Umbilical cord (tissue), 2 donors: ENCODE results near the gene SEC14L5. TPM values are rescaled to one million over a fixed set of nuclear protein-coding genes. Genes with fewer than 3 reads are reported as not detected.
"Not testable (repeated sequence)": the region's sequence is repeated elsewhere in the genome, so short reads cannot be mapped to it uniquely, and the experiment has no call there.

ENCODE experiments used
- DNase-seq: peaks from one replicate; pipeline ENCODE4 v3.0.0-alpha.2; 2015; ENCODE audit warnings: low spot score
- total RNA-seq: library from RNA; depleted of rRNA; stranded (reverse); fragments of >200 nt; gene quantifications from one replicate; pipeline ENCODE4 v1.2.3, GENCODE V29; 2014; ENCODE audit warnings: low replicate concordance; ENCODE audit not compliant: insufficient read depth

The SEC14L5 gene
- total RNA-seq, 1 donor from 2014 or later = 0.72 TPM

DNA sequence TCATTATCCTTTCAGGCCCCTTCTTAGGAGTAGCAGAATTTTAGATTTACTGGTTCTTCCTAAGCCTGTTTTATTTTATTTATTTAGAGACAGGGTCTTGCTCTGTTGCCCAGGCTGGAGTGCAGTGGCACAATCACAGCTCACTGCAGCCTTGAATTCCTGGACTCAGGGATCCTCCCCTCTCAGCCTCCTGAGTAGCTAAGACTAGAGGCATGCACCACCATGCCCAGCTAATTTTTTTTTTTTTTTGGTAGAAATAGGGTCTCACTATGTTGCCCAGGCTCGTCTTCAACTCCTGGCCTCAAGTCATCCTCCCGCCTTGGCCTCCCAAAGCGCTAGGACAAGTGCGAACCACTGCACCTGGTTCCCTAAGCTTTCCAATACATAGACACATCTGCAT, 28.5 kb upstream of the SEC14L5 start:
- not testable (repeated sequence) for DNase-seq

GRCh38 chr16:4931381-4931780, 26.7 kb upstream of the SEC14L5 start:
- DNase-seq = no peak

- DNase-seq = no peak
These were observed 24.7 kb upstream of the SEC14L5 start for GRCh38 chr16:4933433-4933832.

GRCh38 chr16:4933871-4934395, 24.2 kb upstream of the SEC14L5 start:
- DNase-seq = no peak

DNA sequence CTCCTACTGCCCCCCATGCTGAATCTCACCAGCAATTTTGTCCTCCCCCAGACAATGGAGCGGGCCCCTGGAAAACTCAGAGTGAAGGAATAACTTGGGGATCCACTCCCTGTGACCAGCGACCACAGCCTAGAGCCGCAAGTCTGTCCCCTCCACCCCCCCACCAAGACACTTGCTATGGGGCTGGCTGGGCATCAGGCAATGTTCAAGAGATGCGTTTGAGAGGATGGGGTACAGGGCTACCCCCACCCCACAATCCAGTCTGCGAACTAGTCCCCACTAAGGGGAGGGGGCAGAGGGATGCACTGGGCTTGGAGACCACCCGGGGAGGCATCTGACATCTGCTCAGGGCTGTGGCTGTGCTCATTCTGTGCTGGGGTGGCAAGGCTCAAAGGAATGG, 23.5 kb upstream of the SEC14L5 start:
- DNase-seq = no peak

DNA sequence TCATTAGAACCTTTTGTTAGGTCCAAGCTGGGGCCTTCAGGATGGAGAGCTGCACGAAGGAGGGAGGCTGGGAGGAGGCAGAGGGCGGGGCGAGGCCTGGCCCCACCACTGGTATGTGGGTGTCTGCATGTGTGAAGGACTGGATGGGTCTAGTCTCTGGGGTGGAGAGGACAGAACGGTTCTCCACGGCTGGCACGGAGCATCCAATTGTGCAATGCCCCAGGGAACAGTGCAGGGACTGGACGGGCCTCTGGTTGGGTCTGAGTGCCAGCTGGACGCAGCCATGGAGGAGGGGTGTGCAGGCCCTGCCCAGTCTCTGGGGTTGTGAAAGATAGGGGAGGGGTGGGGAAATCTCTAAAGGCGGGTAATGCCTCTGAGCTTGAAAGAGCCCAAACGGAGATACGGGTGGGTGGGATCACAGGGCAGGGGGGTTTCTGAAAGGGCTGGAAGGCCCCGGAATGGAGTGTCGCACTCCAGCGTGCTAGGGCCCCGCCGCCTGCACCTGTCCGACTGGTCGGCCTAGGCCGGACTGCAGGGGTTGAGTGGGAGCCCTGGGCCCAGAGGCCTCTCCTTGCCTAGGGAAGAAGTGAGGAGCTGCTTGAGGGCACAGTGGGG, 22.8 kb upstream of the SEC14L5 start:
- peak; percentile 82 for DNase-seq

DNA sequence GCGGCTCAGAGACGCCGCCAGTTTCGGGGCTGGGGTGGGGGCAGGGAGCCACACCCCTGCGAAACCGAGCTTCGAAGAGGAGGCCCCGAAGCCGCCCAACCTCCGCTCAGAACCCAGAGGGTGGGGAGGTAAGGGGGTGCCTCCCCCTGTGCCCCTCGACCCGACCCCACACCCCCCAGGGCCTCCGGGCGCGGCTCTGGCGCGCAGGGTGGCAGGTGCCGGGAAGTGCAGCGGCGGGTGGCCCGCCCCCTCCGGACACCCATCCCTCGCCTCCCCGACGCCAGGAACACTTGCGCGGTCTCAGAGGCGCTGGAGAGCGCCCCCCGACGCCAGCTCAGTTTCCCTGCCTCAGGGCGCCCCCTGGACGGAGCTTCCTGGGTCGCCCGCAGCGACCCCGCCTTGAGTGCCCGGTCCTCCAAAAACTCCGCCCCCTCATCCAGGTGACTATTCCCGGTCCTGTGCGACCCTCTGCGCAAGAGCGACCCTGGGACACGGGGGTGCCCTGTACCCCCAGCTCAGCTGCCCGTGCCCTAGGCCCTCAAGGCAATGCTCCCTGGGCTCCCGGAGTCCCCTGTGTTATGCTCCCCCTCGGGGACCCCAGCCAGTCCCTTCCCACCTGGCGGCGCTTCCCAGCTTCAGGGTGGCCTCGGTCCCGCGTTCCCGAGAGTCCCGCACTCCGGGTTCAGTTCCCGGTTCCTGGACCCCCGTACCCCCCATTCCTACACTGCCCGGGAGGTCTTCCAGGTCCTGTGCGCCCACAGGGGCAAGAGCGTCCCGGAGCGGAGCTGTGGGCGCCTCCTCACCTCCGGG, 21.7 kb upstream of the SEC14L5 start:
- no peak for DNase-seq

- DNase-seq = peak; percentile 71
These were observed 20.9 kb upstream of the SEC14L5 start, which contains the start of gene PPL for GRCh38 chr16:4936991-4937781. PPL (minus strand) TSS chr16:4937148; CDS start chr16:4937045, 103 bp downstream.

DNA sequence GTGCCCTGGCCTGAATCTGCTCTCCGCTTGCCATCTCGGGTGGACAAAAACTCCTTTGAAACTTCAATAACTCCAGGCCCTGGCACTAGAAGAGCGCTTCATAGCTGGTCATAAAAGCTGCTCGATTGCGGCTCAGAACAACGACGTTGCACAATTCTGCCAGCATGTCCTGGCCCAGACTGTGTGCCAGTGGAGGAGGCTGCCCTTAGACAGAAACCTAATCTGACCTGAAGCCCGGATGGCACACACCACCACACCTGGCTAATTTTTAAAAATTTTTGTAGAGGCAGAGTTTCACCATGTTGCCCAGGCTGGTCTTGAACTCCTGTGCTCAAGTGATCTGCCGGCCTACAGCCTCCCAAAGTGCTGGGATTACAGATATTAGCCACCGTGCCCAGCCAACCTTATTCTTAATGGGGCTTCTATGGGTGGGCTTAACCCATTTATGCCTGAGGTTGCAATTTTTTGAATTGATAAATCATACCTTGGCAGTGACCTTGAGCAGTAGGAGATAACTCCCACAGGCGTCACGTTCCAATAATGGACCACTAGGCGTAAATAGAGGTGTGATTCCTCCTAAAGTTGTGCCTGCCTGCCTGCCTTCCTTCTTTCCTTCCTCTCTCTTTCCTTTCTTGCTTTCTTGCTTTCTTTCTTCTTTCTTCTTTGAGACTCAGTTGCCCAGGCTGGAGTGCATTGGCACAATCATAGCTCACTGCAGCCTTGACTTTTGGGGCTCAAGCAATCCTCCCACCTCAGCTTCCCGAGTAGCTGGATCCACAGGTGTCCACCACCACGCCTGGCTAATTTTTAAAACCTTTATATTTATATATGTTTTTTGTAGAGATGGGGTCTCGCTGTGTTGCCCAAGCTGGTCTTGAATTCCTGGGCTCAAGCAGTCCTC, 20.1 kb upstream of the SEC14L5 start:
- no peak for DNase-seq

DNA sequence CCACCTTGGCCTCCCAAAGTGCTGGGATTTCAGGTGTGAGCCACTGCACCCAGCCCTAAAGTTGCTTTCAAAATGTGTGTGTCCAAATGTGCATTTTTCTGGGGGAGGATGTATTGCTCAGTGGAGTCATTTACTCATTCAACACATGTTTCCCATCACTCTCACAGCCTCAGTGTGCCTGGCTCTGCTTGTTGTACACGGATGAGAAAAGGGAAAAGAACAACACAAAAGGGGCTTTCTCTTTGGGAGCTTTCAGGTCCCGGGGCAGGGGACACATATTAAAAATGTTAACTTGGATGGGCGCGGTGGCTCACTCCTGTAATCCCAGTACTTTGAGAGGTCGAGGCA, 19.5 kb upstream of the SEC14L5 start:
- DNase-seq = no peak

- DNase-seq = no peak
These were observed 17.4 kb upstream of the SEC14L5 start for GRCh38 chr16:4940719-4941118.

DNA sequence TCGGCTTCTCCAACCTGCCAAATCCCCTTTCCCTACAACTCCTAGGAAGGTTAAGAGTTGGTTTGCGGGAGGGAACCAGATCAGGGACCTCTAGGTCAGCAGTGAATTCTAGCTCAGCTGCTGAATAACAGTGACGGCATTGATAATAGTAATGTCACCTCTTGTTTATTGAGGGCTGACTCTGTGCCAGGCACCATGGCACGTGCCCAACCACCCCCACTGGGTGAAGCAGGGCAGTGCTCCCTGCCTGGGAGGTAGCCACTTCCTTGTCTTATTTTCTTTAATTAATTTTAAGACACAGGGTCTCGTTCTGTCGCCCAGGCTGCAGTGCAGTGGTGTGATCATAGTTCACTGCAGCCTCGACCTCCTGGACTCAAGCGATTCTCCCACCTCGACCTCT, 15.6 kb upstream of the SEC14L5 start:
- no peak for DNase-seq

DNA sequence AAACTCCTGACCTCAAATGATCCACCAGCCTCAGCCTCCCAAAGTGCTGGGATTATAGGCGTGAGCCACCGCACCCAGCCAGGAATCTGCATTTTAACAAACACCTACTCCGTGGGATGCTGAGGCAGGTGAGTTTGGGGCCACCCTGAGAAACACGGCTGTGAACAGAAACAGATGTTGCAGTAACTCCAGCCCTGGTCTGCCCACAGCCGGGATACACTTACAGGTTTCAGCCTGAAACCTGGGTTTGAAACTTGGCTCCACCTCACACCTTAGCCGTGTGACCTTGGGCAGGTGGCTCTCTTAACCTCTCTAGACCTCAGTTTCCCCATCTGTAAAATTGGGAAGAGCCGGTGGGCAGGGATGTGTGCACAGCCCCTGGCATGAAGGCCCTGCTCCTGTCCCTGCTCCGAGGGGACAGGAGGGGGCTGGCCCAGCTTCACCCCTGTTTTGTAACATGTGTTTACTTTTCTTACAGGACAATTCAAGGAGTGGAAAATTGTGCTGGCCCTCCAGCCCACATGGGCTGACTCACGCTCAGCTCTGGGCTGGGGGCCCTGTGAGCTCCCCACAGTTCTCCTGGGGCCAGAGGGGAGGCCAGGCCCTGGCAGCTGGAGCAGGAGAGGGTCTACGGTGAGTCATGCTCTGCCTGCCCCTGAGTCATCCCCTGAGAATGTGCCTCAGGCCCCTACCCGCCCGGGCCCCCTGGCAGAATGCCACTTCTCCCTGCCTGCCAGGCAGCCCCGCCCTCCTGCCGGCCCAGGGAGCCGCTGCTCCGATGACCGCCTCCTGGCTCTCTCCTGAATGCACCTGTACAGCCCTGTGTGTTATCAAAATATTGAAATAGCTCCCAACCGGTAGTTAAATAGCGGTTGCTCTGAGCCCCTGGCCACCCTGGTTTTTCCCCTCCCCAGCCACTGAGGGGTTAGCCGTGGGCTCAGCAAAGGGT, 13.5 kb upstream of the SEC14L5 start:
- DNase-seq = peak; percentile 97

GRCh38 chr16:4945560-4946502, 12.3 kb upstream of the SEC14L5 start:
- DNase-seq = peak; percentile 70

DNA sequence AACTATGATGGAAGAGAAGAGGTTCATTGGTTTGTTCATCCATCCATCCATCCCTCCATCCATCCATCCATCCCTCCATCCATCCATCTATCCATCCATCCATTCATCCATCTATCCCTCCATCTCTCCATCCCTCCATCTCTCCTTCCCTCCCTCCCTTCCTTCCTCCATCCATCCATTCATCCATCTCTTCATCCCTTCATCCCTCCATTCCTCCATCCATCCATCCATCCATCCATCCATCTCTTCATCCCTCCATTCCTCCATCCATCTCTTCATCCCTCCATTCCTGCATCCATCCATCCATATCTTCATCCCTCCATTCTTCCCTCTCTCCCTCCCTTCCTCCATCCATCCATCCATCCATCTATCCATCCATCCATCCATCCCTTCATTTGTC, 11.2 kb upstream of the SEC14L5 start:
- DNase-seq = no peak

- DNase-seq = peak; percentile 80
These were observed 10.2 kb upstream of the SEC14L5 start for GRCh38 chr16:4947722-4948503.

GRCh38 chr16:4948903-4949766, 9.0 kb upstream of the SEC14L5 start:
- no peak for DNase-seq
